ENCODE measurements around the gene B3GNT8.

DNA sequence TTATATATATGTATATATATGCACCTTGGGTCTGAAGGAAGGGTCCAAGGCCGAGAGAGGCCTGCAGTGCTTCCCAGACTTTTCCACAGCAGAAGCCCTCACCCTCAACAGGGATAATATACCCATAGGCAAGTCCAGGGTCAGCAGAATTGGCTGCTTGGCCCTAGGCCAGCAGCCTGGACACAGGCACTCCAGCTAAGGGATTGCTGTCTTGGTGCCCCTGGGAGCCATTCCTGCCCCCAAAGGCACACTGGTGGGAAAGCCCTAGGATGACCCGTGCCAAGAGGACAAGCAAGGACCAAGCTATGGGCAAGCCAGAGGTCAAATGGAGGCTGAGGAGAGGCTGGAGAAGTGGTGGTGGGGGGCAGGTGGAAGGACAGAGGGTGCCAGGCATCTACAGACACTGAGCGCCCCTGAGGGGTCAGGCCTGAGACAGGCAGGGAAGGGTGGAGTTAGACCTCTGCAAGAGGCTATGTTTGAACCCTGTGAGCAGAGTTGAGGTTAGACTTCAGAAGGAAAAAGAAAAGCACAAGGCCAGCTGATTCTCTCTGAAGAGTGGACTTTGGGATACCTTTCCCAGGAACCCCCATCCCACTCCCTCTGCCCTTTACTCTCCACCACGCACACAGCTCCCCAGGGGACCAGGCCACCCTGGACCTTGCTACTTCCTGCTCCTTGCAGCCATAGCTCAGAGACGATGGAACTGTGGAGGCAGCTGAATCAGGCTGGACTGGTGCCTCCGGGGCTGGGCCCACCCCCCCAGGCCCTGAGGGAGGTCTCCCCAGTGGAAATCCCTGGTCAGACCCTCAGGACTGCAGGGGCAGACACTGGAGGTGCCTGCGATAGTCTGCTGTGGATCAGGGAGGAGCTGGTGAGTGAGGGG is 15.5 kb upstream of the B3GNT8 start, which contains the start of gene ERICH4:
- TF ChIP-seq EZH2 (IDR thresholded peaks at IDR 0.05; ENCODE audit: low read depth, unreplicated experiment) (no peak), STAT1 (IDR thresholded peaks at IDR 0.05; ENCODE audit: unreplicated experiment) (no peak), CREB1 (CRISPR knock-in tag; IDR thresholded peaks at IDR 0.05; ENCODE audit: low read depth) (no peak)
- TF ChIP-seq, protein P1, sequence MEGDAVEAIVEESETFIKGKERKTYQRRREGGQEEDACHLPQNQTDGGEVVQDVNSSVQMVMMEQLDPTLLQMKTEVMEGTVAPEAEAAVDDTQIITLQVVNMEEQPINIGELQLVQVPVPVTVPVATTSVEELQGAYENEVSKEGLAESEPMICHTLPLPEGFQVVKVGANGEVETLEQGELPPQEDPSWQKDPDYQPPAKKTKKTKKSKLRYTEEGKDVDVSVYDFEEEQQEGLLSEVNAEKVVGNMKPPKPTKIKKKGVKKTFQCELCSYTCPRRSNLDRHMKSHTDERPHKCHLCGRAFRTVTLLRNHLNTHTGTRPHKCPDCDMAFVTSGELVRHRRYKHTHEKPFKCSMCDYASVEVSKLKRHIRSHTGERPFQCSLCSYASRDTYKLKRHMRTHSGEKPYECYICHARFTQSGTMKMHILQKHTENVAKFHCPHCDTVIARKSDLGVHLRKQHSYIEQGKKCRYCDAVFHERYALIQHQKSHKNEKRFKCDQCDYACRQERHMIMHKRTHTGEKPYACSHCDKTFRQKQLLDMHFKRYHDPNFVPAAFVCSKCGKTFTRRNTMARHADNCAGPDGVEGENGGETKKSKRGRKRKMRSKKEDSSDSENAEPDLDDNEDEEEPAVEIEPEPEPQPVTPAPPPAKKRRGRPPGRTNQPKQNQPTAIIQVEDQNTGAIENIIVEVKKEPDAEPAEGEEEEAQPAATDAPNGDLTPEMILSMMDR (conservative IDR thresholded peaks at IDR 0.05; ENCODE audit: low read depth in 2 of 2), result no peak

Measured in GM23338 (cell line).